Measurements from ENCODE around the gene SLC25A42. TPM values are rescaled to one million over a fixed set of nuclear protein-coding genes. Genes with fewer than 3 reads are reported as not detected.

The SLC25A42 gene
- total RNA-seq, 4 donors from 2014 or later, result 12.3 to 85.3 (median 37.1) TPM

DNA sequence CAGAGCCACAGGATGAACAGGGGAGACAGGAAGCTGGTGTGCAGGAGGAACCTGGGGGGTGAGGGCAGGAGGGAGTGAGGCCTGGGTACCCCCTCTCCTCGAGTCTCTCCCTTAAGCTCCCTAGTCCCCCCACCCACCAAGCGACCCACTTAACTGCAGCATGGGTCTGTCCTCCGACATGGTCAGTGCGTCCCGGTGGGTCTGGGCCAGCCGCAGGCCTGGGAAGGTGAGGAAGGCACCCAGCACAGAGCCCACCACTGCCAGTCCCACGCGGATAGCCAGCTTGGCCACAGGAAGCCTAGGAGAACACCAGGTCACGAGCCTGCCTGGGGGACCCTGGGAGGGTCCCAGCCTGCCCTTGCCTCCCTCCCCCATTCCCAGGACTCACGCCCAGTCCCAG, 57.6 kb downstream of the SLC25A42 start:
- no peak overlapping the region for H3K4me3 ChIP-seq
- H3K27ac ChIP-seq, result no peak overlapping the region
- H3K9me3 ChIP-seq, result no peaks in the 10 kb centered on the region
- H3K27me3 ChIP-seq, result no peaks in the 10 kb centered on the region
- peaks cover 0 to 37% of the 10 kb centered on the region in 2 donors for H3K36me3 ChIP-seq
- DNase-seq (no peak), ATAC-seq (no peak)
- intact Hi-C loops (cut with DNase I; ENCODE audit: low total_unique reads) (no loop called here), in situ Hi-C loops (cut with MboI; ENCODE audit: low sequenced_read_pairs in 4 of 4) (no loop called here)
- H3K4me1 ChIP-seq, result no peaks in the 10 kb centered on the region
- TF ChIP-seq POLR2A (IDR thresholded peaks at IDR 0.05) (no peak), CTCF (IDR thresholded peaks at IDR 0.05 in 4 of 5, conservative IDR thresholded peaks at IDR 0.05 in 1 of 5) (no peak)

DNA sequence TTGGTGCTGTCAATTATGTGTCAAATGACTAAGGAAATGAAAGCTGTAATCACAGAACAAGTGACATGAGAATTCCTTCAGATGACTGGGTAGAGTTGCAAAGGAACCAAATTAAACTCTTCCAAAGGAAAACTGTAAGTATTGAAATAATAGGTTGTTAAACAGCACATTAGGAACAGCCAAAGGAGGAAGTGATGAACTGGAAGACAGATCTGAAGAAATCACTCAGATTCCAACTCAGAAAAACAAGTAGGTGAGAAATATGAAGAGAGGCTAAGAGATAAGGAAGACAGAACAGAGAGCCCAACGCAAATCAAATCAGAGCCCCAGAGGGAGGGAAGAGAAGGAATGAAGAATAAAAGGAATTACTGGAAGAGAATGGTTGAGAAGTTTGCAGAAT, 59.1 kb downstream of the SLC25A42 start:
- intact Hi-C loops (cut with DNase I; ENCODE audit: low total_unique reads), result no loop called here
- Histone ChIP-seq H3K27me3 (no peaks in the 10 kb centered on the region), H3K9me3 (no peaks in the 10 kb centered on the region), H3K4me1 (no peaks in the 10 kb centered on the region), H3K4me3 (no peak overlapping the region), H3K36me3 (peaks cover 0 to 36% of the 10 kb centered on the region in 2 donors), H3K27ac (no peak overlapping the region)
- ATAC-seq (no peak), DNase-seq (no peak)
- in situ Hi-C loops (cut with MboI; ENCODE audit: low sequenced_read_pairs in 4 of 4), result no loop called here
- TF ChIP-seq CTCF (IDR thresholded peaks at IDR 0.05 in 4 of 5, conservative IDR thresholded peaks at IDR 0.05 in 1 of 5), result no peak
- no peak for TF ChIP-seq POLR2A (IDR thresholded peaks at IDR 0.05)

GRCh38 chr19:19123386-19123785, 59.6 kb downstream of the SLC25A42 start:
- intact Hi-C loops (cut with DNase I; ENCODE audit: low total_unique reads) (no loop called here), in situ Hi-C loops (cut with MboI; ENCODE audit: low sequenced_read_pairs in 4 of 4) (no loop called here)
- Histone ChIP-seq H3K9me3 (no peaks in the 10 kb centered on the region), H3K27me3 (no peaks in the 10 kb centered on the region), H3K4me3 (no peak overlapping the region), H3K27ac (no peak overlapping the region), H3K4me1 (no peaks in the 10 kb centered on the region), H3K36me3 (peaks cover 0 to 31% of the 10 kb centered on the region in 2 donors)
- no peak for DNase-seq
- TF ChIP-seq POLR2A (IDR thresholded peaks at IDR 0.05) (no peak), CTCF (IDR thresholded peaks at IDR 0.05 in 4 of 5, conservative IDR thresholded peaks at IDR 0.05 in 1 of 5) (no peak)
- no peak for ATAC-seq

- Histone ChIP-seq H3K4me1 (no peaks in the 10 kb centered on the region), H3K4me3 (no peak overlapping the region), H3K27ac (no peak overlapping the region), H3K27me3 (no peaks in the 10 kb centered on the region), H3K9me3 (no peaks in the 10 kb centered on the region), H3K36me3 (peaks cover 0 to 13% of the 10 kb centered on the region in 2 donors)
- TF ChIP-seq CTCF (IDR thresholded peaks at IDR 0.05 in 4 of 5, conservative IDR thresholded peaks at IDR 0.05 in 1 of 5) (no peak), POLR2A (IDR thresholded peaks at IDR 0.05) (no peak)
- intact Hi-C loops (cut with DNase I; ENCODE audit: low total_unique reads), result no loop called here
- in situ Hi-C loops (cut with MboI; ENCODE audit: low sequenced_read_pairs in 4 of 4), result no loop called here
- ATAC-seq, result no peak
- DNase-seq, result no peak
These were observed 62.3 kb downstream of the SLC25A42 start for GRCh38 chr19:19126102-19126501.

GRCh38 chr19:19131989-19132388, 68.2 kb downstream of the SLC25A42 start:
- H3K4me1 ChIP-seq, result peaks cover under 1 to 5% of the 10 kb centered on the region in 2 donors
- H3K4me3 ChIP-seq, result no peak overlapping the region
- intact Hi-C loops (cut with DNase I; ENCODE audit: low total_unique reads), result no loop called here
- H3K36me3 ChIP-seq, result peaks cover 0 to 5% of the 10 kb centered on the region in 2 donors
- no peaks in the 10 kb centered on the region for H3K27me3 ChIP-seq
- ATAC-seq (no peak), DNase-seq (no peak)
- peaks cover 0 to 2% (median 0%) of the 10 kb centered on the region in 3 donors for H3K9me3 ChIP-seq
- TF ChIP-seq POLR2A (IDR thresholded peaks at IDR 0.05) (no peak), CTCF (IDR thresholded peaks at IDR 0.05 in 4 of 5, conservative IDR thresholded peaks at IDR 0.05 in 1 of 5) (no peak)
- H3K27ac ChIP-seq, result no peak overlapping the region
- in situ Hi-C loops (cut with MboI; ENCODE audit: low sequenced_read_pairs in 4 of 4), result loop anchor here in 1 of 4 donors (10.0 kb wide), 1 partner anchor 77 kb away; no protein-coding TSS in a partner anchor
